K562 (cell line): Measurements from ENCODE around the gene WWOX. TPM values are rescaled to one million over a fixed set of nuclear protein-coding genes. Genes with fewer than 3 reads are reported as not detected.

ENCODE experiments used
- ATAC-seq: fragments of 200-7000 bp; cut with Tn5 transposase; 3 replicates; pipeline ENCODE4 v1.9.1; 2020; ENCODE audit warnings: moderate library complexity
- BruUV-seq: library from RNA; stranded (reverse); fragments of 400-500 nt; replicated peaks from 2 replicates; lab custom pipeline; 2021; lab: Mats Ljungman, UMichigan
- CTCF ChIA-PET: fragments of 300-600 bp; formaldehyde crosslinking; extraction: SDS; loops from one replicate; lab custom pipeline; 2021; ENCODE audit warnings: low intra/inter-chr PET ratio; lab: Yijun Ruan, JAX
- POLR2A ChIA-PET: fragments of 300-600, 350-650 bp; sonication (Branson Sonifier 250); formaldehyde crosslinking; extraction: SDS; loops from one replicate; lab custom pipeline; 2021; ENCODE audit warnings: antibody characterized with exemption, inconsistent platforms; lab: Yijun Ruan, JAX
- DNase-seq, 4 experiments: peaks; one replicate each; pipeline versions ENCODE4 v3.0.0 to v3.0.0-alpha.2; 2011 to 2018; ENCODE audit warnings: low spot score in 3 of 4, mixed read lengths in 3 of 4; ENCODE audit errors: extremely low read depth in 1 of 4
- FAIRE-seq: peaks from 2 replicates; lab custom pipeline; 2011; peaks lifted over from hg19 to GRCh38; lab: Jason Lieb, UNC
- H2AFZ ChIP-seq: 2 replicates; pipeline ENCODE4 v1.6.0; 2011; ENCODE audit warnings: low read depth, low read length, control low read depth, inconsistent platforms
- H3K27ac ChIP-seq: fragments of 200-600 bp; 3 replicates; pipeline ENCODE4 v1.8.0; 2011; ENCODE audit warnings: low read depth, mild to moderate bottlenecking, control low read depth, inconsistent platforms, low read length, moderate library complexity, mixed read lengths; ENCODE audit errors: extremely low read depth
- H3K27me3 ChIP-seq, 2 experiments: fragments of 300-600 bp in 1 of 2; 2 replicates in 1 of 2; 3 replicates in 1 of 2; pipeline versions ENCODE4 v1.6.0 to v1.8.0; 2011; ENCODE audit warnings: inconsistent platforms in 2 of 2, low read length in 2 of 2, mild to moderate bottlenecking in 1 of 2, mixed read lengths in 1 of 2, moderate library complexity in 1 of 2; ENCODE audit not compliant: control insufficient read depth in 2 of 2, insufficient read depth in 2 of 2
- H3K36me3 ChIP-seq: fragments of 300-600 bp; 3 replicates; pipeline ENCODE4 v1.8.0; 2011; ENCODE audit warnings: mild to moderate bottlenecking, low read length, inconsistent platforms; ENCODE audit not compliant: control insufficient read depth, insufficient read depth
- H3K4me1 ChIP-seq, 2 experiments: fragments of 200-600 bp in 1 of 2; replicated peaks in 1 of 2; 2 replicates in 1 of 2; 3 replicates in 1 of 2; pipeline versions ENCODE4 v1.5.1 to v1.8.0; 2011; ENCODE audit warnings: inconsistent platforms in 2 of 2, low read length in 2 of 2, mild to moderate bottlenecking in 1 of 2, mixed read lengths in 1 of 2, moderate library complexity in 1 of 2; ENCODE audit not compliant: control insufficient read depth in 2 of 2, insufficient read depth in 2 of 2
- H3K4me2 ChIP-seq: 2 replicates; pipeline ENCODE4 v1.6.1; 2011; ENCODE audit warnings: low read length, control low read depth, inconsistent platforms, mixed read lengths; ENCODE audit not compliant: insufficient read depth
- H3K4me3 ChIP-seq: fragments of 200-600 bp; sonication (generic), shearing (Covaris generic); 2 replicates; pipeline ENCODE4 v1.5.1; 2016; ENCODE audit warnings: control low read depth, inconsistent platforms
- H3K79me2 ChIP-seq: fragments of 200-600 bp; 3 replicates; pipeline ENCODE4 v1.8.0; 2011; ENCODE audit warnings: low read length, inconsistent platforms; ENCODE audit not compliant: control insufficient read depth, insufficient read depth
- H3K9ac ChIP-seq, 2 experiments: 2 replicates each; pipeline versions ENCODE4 v1.6.0 to v1.6.1; 2011; ENCODE audit warnings: low read depth in 2 of 2, low read length in 2 of 2, control low read depth in 1 of 2, inconsistent platforms in 1 of 2, mild to moderate bottlenecking in 1 of 2, mixed read lengths in 1 of 2; ENCODE audit not compliant: insufficient read depth in 1 of 2
- H3K9me1 ChIP-seq: one replicate; pipeline ENCODE4 v1.6.0; 2011; ENCODE audit warnings: inconsistent platforms, mild to moderate bottlenecking, low read length, moderate library complexity; ENCODE audit not compliant: control insufficient read depth, insufficient read depth
- H3K9me3 ChIP-seq: replicated peaks from 2 replicates; pipeline ENCODE4 v1.5.1; 2011; ENCODE audit warnings: low read depth, low read length, inconsistent platforms; ENCODE audit not compliant: control insufficient read depth, insufficient read depth
- H4K20me1 ChIP-seq: replicated peaks from 2 replicates; pipeline ENCODE4 v1.6.1; 2011; ENCODE audit warnings: low read length, inconsistent platforms, mixed read lengths; ENCODE audit not compliant: control insufficient read depth, insufficient read depth
- AFF4 ChIP-seq: sonication (generic); formaldehyde crosslinking; IDR thresholded peaks from 2 replicates; pipeline ENCODE4 v1.8.0; 2023; ENCODE audit warnings: mild to moderate bottlenecking, missing genetic modification reagents
- NFIC ChIP-seq: fragments of 450-650 bp; IDR thresholded peaks from 2 replicates; pipeline ENCODE4 v1.6.1; 2017; ENCODE audit warnings: mild to moderate bottlenecking, inconsistent platforms
- RBM14 ChIP-seq: fragments of 200-400 bp; formaldehyde crosslinking; IDR thresholded peaks from 2 replicates; pipeline ENCODE4 v1.6.1; 2018; ENCODE audit warnings: low read depth, mild to moderate bottlenecking, low read length, moderate library complexity, borderline replicate concordance; ENCODE audit not compliant: insufficient read depth
- SNIP1 ChIP-seq: fragments of 450-650 bp; IDR thresholded peaks from 2 replicates; pipeline ENCODE4 v1.7.1; 2017; ENCODE audit warnings: low read depth, mild to moderate bottlenecking
- ZNF217 ChIP-seq: sonication (generic); formaldehyde crosslinking; IDR thresholded peaks from 2 replicates; pipeline ENCODE4 v1.8.0; 2022; ENCODE audit warnings: mild to moderate bottlenecking, missing genetic modification reagents
- WGBS: fragments of 100-300 bp; shearing (Covaris generic); methylation state at CpG from one replicate; pipeline ENCODE4 v1.1.6; 2016; ENCODE audit warnings: low coverage, mixed read lengths; ENCODE audit not compliant: insufficient coverage; ENCODE audit errors: missing lambda C conversion rate; 5-methylcytosine and 5-hydroxymethylcytosine counted together
- in situ Hi-C: fragments of 300-500 bp; cut with MboI; formaldehyde crosslinking; loops from 4 replicates; pipeline ENCODE4 v1.15.0; 2018; ENCODE audit warnings: inconsistent platforms, mixed read lengths
- intact Hi-C: fragments of 100-400 bp; cut with micrococcal nuclease; formaldehyde crosslinking; loops from 2 replicates; pipeline ENCODE4 v1.14.2; 2022
- polyA plus RNA-seq, 8 experiments: library from polyadenylated mRNA; depleted of rRNA in 4 of 8; stranded (reverse) in 5 of 8; unstranded in 3 of 8; fragments of >200 nt; fragmentation: Nextera tagmentation in 2 of 8; fragmentation: Illumina TruSeq in 1 of 8; extraction: Ambion mirVana in 2 of 8; extraction: Trizol in 1 of 8; gene quantifications; 2 replicates each; pipeline versions ENCODE4 v1.2.1 to v1.2.3, GENCODE V29; 2011 to 2014; ENCODE audit warnings: inconsistent platforms in 1 of 8, missing spikeins in 1 of 8
- total RNA-seq, 7 experiments: library from RNA; depleted of rRNA in 6 of 7; stranded (reverse); fragments of >200 nt in 6 of 7; fragmentation: Illumina TruSeq in 2 of 7; extraction: Trizol in 2 of 7; gene quantifications; 2 replicates each; pipeline versions ENCODE4 v1.2.1 to v1.2.3, GENCODE V29; 2011 to 2021; ENCODE audit warnings: low replicate concordance in 1 of 7

WWOX gene
- total and polyA plus RNA-seq, 9 of the 15 experiments (the other 6 are each of a cell fraction or from before 2014, with no cell fraction given) = 1.6 to 22.7 (median 8.1) TPM

- FAIRE-seq = no peak
- no TSS peak for BruUV-seq
- intact Hi-C loops = no loop called here
Measured at GRCh38 chr16:79071424-79071823, 972.0 kb downstream of the WWOX start.

More at GRCh38 chr16:79071424-79071823, 972.0 kb downstream of the WWOX start:
- Histone ChIP-seq H3K27ac (no peak overlapping the region), H3K36me3 (no peaks in the 10 kb centered on the region), H4K20me1 (peaks cover 4% of the 10 kb centered on the region; the same call in 1 of the 2 replicates), H3K9ac (no peak overlapping the region), H3K27me3 (peaks cover 12 to 15% of the 10 kb centered on the region in 2 experiments), H3K4me1 (no peaks in the 10 kb centered on the region), H3K79me2 (no peaks in the 10 kb centered on the region), H2AFZ (no peak overlapping the region), H3K9me3 (no peaks in the 10 kb centered on the region; the same call in 1 of the 2 replicates), H3K4me2 (no peak overlapping the region), H3K9me1 (no peaks in the 10 kb centered on the region), H3K4me3 (no peak overlapping the region)
- POLR2A ChIA-PET = interaction anchor here (1.2 kb wide), 1 partner anchor 17 kb away, joined by 4 read pairs; no protein-coding TSS in a partner anchor
- no peak for ATAC-seq
- DNase-seq = no peak
- 0% methylated on average over 4 of the region's 4 CpGs for WGBS
- CTCF ChIA-PET = no interaction called here
- in situ Hi-C loops = no loop called here
- TF ChIP-seq ZNF217 (no peak), RBM14 (no peak), AFF4 (CRISPR knock-in tag) (no peak), NFIC (0 out of 2 replicates have a peak, but pooled peaks have one; percentile 11), SNIP1 (no peak)
